ENCODE results near the gene USP11.

DNA sequence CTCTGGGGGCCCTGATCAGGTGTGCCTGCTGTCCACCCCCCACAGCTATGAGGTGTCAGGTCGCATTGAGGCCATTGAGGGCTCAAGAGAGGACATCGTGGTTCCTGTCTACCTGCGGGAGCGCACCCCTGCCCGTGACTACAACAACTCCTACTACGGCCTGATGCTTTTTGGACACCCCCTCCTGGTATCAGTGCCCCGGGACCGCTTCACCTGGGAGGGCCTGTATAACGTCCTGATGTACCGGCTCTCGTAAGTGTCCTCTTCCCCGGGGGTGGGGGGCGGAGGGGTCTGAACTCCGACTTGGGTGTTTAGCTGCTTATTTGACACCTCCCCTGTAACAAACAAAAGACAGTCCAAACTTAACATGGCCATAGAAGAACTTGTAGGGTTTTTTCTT, 10.5 kb downstream of the USP11 start:
- TF ChIP-seq EZH2 (IDR thresholded peaks at IDR 0.05), result no peak
- TF ChIP-seq POLR2AphosphoS5 (IDR thresholded peaks at IDR 0.05; ENCODE audit: borderline replicate concordance, low read depth, low read length), result no peak

Data from SK-N-MC (cell line).